Large intestine (tissue), 3 donors: ENCODE results near the gene CEP170B. TPM values are rescaled to one million over a fixed set of nuclear protein-coding genes. Genes with fewer than 3 reads are reported as not detected.

Source experiments
- DNase-seq, 2 donors: peaks; one replicate each; pipeline versions ENCODE4 v3.0.0 to v3.0.0-alpha.2; 2013
- H3K27ac ChIP-seq: one replicate; pipeline ENCODE4 v1.5.1; 2013; ENCODE audit warnings: low read length
- H3K27me3 ChIP-seq: 2 replicates; pipeline ENCODE4 v1.6.1; 2013; ENCODE audit warnings: low read length; ENCODE audit not compliant: control insufficient read depth, insufficient read depth
- H3K36me3 ChIP-seq: 2 replicates; pipeline ENCODE4 v1.6.1; 2013; ENCODE audit warnings: low read length; ENCODE audit not compliant: control insufficient read depth, insufficient read depth
- H3K4me1 ChIP-seq: one replicate; pipeline ENCODE4 v1.6.1; 2013; ENCODE audit warnings: low read length; ENCODE audit not compliant: control insufficient read depth, insufficient read depth
- H3K4me3 ChIP-seq: one replicate; pipeline ENCODE4 v1.5.1; 2013; ENCODE audit warnings: low read length
- H3K9me3 ChIP-seq: one replicate; pipeline ENCODE4 v1.6.1; 2013; ENCODE audit warnings: mild to moderate bottlenecking, low read depth, low read length, moderate library complexity; ENCODE audit not compliant: control insufficient read depth
- WGBS: methylation state at CpG from one replicate; pipeline ENCODE4 v1.1.5; 2013; ENCODE audit warnings: low lambda C conversion rate; ENCODE audit not compliant: insufficient coverage; 5-methylcytosine and 5-hydroxymethylcytosine counted together
- polyA plus RNA-seq: library from polyadenylated mRNA; unstranded; fragments of 120-200 nt; gene quantifications from one replicate; pipeline ENCODE4 v1.2.1, GENCODE V29; 2013

Gene CEP170B
- polyA plus RNA-seq, 1 donor, result 30.3 TPM

- peaks cover 5% of the 10 kb centered on the region for H3K9me3 ChIP-seq
- WGBS, result no CpG with 5 or more reads among the region's 3 CpGs
- H3K27me3 ChIP-seq, result peaks cover 7% of the 10 kb centered on the region
- peaks cover under 1% of the 10 kb centered on the region for H3K4me1 ChIP-seq
- no peak for DNase-seq
- H3K36me3 ChIP-seq, result no peaks in the 10 kb centered on the region
- H3K27ac ChIP-seq, result no peak overlapping the region
- no peak overlapping the region for H3K4me3 ChIP-seq
Observed at GRCh38 chr14:104919993-104920315, 54.9 kb downstream of the CEP170B start.

- no peaks in the 10 kb centered on the region for H3K27me3 ChIP-seq
- H3K4me1 ChIP-seq, result peaks cover 20% of the 10 kb centered on the region
- H3K27ac ChIP-seq, result no peak overlapping the region
- no CpG with 5 or more reads among the region's 4 CpGs for WGBS
- no peak overlapping the region for H3K4me3 ChIP-seq
- peaks cover 5% of the 10 kb centered on the region for H3K9me3 ChIP-seq
- DNase-seq, result no peak
- no peaks in the 10 kb centered on the region for H3K36me3 ChIP-seq
Observed at GRCh38 chr14:104923640-104924420, 58.8 kb downstream of the CEP170B start.

GRCh38 chr14:104924421-104925213 lies 59.5 kb downstream of the CEP170B start, which contains the start of gene PLD4:
Gene PLD4 (plus strand): TSS chr14:104924879. CDS start chr14:104927141, 2,262 bp downstream.
- Histone ChIP-seq H3K27me3 (peaks cover 3% of the 10 kb centered on the region), H3K9me3 (peaks cover 5% of the 10 kb centered on the region), H3K4me1 (peaks cover 20% of the 10 kb centered on the region), H3K27ac (no peak within 1 kb of the TSS), H3K4me3 (no peak within 1 kb of the TSS), H3K36me3 (no peaks in the 10 kb centered on the region)
- WGBS, result no CpG with 5 or more reads among the region's 14 CpGs
- DNase-seq, result no peak

GRCh38 chr14:104925214-104925854 lies 60.3 kb downstream of the CEP170B start:
- H3K9me3 ChIP-seq, result peaks cover 5% of the 10 kb centered on the region
- WGBS, result no CpG with 5 or more reads among the region's 10 CpGs
- no peaks in the 10 kb centered on the region for H3K36me3 ChIP-seq
- H3K27ac ChIP-seq, result no peak overlapping the region
- peaks cover 20% of the 10 kb centered on the region for H3K4me1 ChIP-seq
- H3K27me3 ChIP-seq, result peaks cover 3% of the 10 kb centered on the region
- peak in 1 of 2 donors; percentile 31 for DNase-seq
- no peak overlapping the region for H3K4me3 ChIP-seq

GRCh38 chr14:104925855-104926609 lies 61.0 kb downstream of the CEP170B start:
- DNase-seq, result no peak
- WGBS, result no CpG with 5 or more reads among the region's 15 CpGs
- H3K9me3 ChIP-seq, result peaks cover 5% of the 10 kb centered on the region
- no peak overlapping the region for H3K27ac ChIP-seq
- H3K4me3 ChIP-seq, result no peak overlapping the region
- H3K36me3 ChIP-seq, result no peaks in the 10 kb centered on the region
- H3K4me1 ChIP-seq, result peaks cover 20% of the 10 kb centered on the region
- peaks cover 9% of the 10 kb centered on the region for H3K27me3 ChIP-seq

GRCh38 chr14:104926619-104927431 lies 61.8 kb downstream of the CEP170B start:
- Histone ChIP-seq H3K4me3 (no peak overlapping the region), H3K27me3 (peaks cover 17% of the 10 kb centered on the region), H3K27ac (no peak overlapping the region), H3K4me1 (peaks cover 21% of the 10 kb centered on the region), H3K36me3 (no peaks in the 10 kb centered on the region), H3K9me3 (peaks cover 8% of the 10 kb centered on the region)
- no peak for DNase-seq
- WGBS, result no CpG with 5 or more reads among the region's 21 CpGs

- Histone ChIP-seq H3K9me3 (peaks cover 14% of the 10 kb centered on the region), H3K36me3 (no peaks in the 10 kb centered on the region), H3K27ac (no peak overlapping the region), H3K4me3 (no peak overlapping the region), H3K4me1 (peaks cover 27% of the 10 kb centered on the region), H3K27me3 (peaks cover 23% of the 10 kb centered on the region)
- DNase-seq, result peak in 1 of 2 donors; percentile 23
- no CpG with 5 or more reads among the region's 10 CpGs for WGBS
Observed at GRCh38 chr14:104927432-104927816, 62.4 kb downstream of the CEP170B start.

- H3K27ac ChIP-seq, result no peak overlapping the region
- H3K36me3 ChIP-seq, result no peaks in the 10 kb centered on the region
- peaks cover 30% of the 10 kb centered on the region for H3K4me1 ChIP-seq
- H3K27me3 ChIP-seq, result peaks cover 28% of the 10 kb centered on the region
- H3K4me3 ChIP-seq, result no peak overlapping the region
- peaks cover 19% of the 10 kb centered on the region for H3K9me3 ChIP-seq
- no CpG with 5 or more reads among the region's 8 CpGs for WGBS
- peak in 1 of 2 donors; percentile 23 for DNase-seq
Observed at GRCh38 chr14:104927901-104928300, 62.8 kb downstream of the CEP170B start.

- no peak overlapping the region for H3K4me3 ChIP-seq
- WGBS, result no CpG with 5 or more reads among the region's 17 CpGs
Observed at GRCh38 chr14:104928391-104929133, 63.5 kb downstream of the CEP170B start.

More at GRCh38 chr14:104928391-104929133, 63.5 kb downstream of the CEP170B start:
- peaks cover 30% of the 10 kb centered on the region for H3K4me1 ChIP-seq
- H3K27me3 ChIP-seq, result peaks cover 32% of the 10 kb centered on the region
- no peaks in the 10 kb centered on the region for H3K36me3 ChIP-seq
- H3K27ac ChIP-seq, result no peak overlapping the region
- peaks cover 22% of the 10 kb centered on the region for H3K9me3 ChIP-seq
- DNase-seq, result no peak
